Stimulated activated CD8-positive, alpha-beta memory T cell treated with anti-CD3 and anti-CD28 coated beads, Interleukin-4, amount 100 ng/mL, for 48 hours (primary cell): Measurements from ENCODE around the gene PRSS27.

ENCODE experiments used
- DNase-seq: peaks from one replicate; pipeline ENCODE4 v3.0.0-alpha.2; 2020

The PRSS27 gene

DNA sequence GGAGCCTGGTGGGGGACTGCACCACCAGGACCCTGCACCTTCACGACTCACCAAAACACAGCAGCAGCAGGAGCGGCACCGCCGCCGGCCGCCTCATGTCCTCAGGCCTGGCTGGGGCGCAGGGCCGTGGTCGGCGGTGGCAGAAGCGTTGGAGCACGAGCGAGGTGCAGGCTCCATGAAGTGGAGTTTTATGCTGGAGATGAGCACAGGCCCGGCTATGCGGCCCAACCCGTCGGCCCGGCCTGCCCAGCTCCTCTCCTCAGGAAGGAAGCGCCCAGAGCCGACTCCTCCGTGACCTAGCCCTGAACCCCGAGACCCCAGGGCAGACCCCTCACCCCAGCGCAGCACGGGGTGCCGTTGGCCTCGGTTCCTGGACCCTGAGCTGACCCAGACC is at the start of gene PRSS27:
Gene PRSS27, minus strand, starts transcription at position 161 of the 394 bp plus-strand sequence. Its CDS starts 64 bp downstream, at position 97.
- DNase-seq = no peak

DNA sequence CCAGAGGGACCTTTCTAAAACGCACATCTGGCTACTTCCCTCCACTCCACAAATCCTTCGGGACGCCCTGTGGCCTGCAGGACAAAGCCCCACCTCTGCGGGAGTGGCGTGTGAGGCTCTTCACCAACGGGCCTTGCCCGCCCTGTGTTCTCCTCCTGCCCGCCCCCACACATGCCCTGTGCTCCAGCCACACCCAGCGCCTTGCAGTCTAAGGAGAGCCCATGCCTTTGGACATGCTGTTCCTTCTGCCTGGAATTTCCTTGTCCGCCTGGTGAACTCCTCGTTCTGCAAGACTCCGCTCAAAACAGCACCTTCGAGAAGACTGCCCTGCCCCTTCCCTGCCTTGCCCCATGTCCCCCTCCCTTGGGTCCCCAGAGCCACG is 49.6 kb upstream of the PRSS27 start:
- no peak for DNase-seq

DNA sequence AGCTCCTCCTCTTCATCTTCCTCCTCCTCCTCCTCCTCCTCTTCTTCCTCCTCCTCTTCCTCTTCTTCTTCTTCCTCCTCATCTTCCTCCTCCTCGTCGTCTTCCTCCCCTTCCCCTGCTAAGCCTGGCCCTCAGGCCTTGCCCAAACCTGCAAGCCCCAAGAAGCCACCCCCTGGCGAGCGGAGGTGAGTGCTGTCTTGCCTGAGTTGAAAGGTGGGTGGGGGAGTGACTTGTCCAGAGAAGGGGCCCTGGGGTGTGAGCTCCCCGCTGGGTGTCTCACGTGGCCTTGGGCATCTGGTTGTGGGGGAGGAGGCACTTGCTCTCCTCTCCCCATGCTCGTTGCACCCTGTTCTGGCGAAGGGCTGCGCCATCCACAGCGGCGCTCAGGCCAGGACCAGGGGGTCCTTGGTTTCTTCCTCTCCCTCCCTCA is 49.1 kb upstream of the PRSS27 start:
- no peak for DNase-seq

DNA sequence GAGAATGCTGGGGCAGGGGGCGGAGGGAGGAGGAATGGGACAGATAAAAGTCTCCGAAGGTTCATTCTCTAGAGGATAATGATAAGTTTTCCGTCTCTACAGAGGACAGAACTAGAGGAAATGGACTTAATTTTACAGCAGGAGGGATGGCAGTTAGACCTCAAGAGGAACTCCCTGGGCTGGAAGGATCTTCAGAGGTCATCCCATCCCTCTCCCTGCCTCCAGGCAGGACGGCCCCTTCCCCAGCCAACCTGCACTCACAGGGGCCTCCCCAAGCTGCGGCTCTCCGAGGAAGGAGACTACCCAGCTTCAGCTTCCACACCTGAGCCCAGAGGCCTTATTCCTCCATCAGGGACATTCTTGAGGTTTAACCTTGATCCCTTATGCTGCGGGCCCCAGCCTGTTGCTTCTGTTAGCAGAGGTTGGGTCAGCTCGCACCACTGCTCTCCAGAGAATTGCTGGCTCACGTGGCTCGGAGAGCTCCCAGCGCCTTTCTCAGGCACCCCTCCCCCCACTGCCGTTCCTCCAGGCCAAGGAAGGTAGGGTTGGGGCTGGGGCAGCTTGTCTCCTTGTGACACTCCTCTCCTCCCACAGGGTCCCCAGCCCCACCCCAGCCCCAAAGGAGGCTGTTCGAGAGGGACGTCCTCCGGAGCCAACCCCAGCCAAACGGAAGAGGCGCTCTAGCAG is 48.5 kb upstream of the PRSS27 start:
- no peak for DNase-seq

DNA sequence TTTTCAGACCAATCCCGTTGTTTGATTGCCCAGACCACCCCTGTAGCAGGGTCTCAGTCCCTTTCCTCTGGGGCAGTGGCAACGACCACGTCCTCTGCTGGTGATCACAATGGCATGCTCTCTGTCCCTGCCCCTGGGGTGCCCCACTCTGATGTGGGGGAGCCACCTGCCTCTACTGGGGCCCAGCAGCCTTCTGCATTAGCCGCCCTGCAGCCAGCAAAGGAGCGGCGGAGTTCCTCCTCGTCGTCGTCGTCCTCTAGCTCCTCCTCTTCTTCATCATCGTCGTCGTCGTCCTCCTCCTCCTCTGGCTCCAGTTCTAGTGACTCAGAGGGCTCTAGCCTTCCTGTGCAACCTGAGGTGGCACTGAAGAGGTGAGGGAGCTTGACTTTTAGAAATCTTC is 47.9 kb upstream of the PRSS27 start:
- no peak for DNase-seq

DNA sequence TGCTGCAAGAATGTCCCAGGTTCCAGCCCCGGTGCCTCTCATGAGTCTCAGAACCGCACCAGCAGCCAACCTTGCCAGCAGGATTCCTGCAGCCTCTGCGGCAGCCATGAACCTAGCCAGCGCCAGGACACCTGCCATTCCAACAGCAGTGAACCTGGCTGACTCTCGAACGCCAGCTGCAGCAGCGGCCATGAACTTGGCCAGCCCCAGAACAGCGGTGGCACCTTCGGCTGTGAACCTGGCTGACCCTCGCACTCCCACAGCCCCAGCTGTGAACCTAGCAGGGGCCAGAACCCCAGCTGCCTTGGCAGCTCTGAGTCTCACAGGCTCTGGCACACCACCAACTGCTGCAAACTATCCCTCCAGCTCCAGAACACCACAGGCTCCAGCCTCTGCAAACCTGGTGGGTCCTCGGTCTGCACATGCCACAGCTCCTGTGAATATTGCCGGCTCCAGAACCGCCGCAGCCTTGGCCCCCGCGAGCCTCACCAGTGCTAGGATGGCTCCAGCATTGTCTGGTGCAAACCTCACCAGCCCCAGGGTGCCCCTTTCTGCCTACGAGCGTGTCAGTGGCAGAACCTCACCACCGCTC is 47.2 kb upstream of the PRSS27 start:
- no peak for DNase-seq

DNA sequence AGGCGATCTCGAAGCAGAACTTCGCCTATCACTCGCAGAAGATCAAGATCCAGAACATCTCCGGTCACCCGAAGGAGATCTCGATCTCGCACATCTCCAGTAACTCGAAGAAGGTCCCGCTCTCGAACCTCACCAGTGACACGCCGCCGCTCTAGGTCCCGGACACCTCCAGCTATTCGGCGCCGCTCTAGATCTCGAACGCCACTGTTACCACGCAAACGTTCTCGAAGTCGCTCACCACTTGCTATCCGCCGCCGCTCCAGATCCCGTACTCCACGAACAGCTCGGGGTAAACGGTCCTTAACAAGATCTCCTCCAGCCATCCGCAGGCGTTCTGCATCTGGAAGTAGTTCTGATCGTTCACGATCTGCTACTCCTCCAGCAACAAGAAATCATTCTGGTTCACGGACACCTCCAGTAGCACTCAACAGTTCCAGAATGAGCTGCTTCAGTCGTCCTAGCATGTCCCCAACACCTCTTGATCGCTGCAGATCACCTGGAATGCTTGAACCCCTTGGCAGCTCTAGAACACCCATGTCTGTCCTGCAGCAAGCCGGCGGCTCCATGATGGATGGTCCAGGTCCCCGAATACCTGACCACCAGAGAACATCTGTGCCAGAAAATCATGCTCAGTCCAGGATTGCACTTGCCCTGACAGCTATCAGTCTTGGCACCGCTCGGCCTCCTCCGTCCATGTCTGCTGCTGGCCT is 46.6 kb upstream of the PRSS27 start:
- DNase-seq = no peak

DNA sequence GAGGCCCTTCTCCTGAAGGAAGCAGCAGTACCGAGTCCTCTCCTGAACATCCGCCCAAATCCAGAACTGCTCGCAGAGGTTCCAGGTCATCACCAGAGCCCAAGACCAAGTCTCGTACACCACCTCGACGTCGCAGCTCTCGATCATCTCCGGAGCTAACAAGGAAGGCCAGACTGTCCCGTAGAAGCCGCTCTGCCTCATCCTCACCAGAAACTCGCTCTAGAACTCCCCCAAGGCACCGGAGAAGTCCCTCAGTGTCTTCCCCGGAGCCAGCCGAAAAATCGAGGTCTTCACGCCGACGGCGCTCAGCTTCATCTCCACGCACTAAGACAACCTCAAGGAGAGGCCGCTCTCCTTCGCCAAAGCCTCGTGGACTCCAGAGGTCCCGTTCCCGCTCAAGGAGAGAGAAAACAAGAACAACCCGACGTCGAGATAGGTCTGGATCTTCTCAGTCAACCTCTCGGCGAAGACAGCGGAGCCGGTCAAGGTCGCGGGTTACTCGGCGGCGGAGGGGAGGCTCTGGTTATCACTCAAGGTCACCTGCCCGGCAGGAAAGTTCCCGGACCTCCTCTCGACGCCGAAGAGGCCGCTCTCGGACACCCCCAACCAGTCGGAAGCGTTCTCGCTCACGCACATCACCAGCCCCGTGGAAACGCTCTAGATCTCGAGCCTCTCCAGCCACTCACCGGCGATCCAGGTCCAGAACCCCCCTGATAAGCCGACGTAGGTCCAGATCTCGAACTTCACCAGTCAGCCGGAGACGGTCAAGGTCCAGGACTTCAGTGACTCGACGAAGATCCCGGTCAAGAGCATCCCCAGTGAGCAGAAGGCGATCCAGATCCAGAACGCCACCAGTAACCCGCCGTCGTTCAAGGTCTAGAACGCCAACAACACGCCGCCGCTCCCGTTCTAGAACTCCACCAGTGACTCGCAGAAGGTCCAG is 45.7 kb upstream of the PRSS27 start:
- DNase-seq = no peak

DNA sequence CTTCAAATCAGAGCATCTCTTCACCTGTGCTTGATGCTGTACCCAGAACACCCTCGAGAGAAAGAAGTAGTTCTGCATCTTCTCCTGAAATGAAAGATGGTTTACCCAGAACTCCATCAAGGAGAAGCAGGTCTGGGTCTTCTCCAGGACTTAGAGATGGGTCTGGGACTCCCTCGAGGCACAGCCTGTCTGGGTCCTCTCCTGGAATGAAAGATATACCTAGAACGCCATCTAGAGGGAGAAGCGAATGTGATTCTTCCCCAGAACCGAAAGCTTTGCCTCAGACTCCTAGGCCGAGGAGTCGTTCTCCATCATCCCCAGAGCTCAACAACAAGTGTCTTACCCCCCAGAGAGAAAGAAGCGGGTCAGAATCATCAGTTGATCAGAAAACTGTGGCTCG is 44.7 kb upstream of the PRSS27 start:
- no peak for DNase-seq

DNA sequence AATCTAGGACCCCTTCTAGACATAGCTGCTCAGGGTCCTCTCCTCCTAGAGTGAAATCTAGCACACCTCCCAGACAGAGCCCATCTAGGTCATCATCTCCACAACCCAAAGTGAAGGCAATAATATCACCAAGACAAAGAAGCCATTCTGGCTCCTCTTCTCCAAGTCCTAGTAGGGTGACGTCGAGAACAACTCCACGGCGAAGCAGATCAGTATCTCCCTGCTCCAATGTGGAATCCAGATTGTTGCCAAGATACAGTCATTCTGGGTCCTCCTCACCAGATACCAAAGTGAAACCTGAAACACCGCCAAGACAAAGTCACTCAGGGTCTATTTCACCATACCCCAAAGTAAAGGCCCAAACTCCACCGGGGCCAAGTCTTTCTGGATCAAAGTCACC is 43.1 kb upstream of the PRSS27 start:
- DNase-seq = no peak

DNA sequence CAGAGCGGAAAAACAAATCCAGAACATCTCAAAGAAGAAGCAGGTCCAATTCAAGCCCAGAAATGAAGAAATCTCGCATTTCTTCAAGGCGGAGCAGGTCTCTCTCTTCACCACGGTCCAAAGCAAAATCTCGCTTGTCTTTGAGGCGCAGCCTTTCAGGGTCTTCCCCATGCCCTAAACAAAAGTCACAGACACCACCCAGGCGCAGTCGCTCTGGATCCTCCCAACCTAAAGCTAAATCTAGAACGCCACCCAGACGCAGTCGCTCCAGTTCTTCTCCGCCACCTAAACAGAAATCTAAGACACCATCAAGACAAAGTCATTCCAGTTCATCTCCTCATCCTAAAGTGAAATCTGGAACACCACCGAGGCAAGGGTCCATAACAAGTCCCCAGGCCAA is 42.7 kb upstream of the PRSS27 start:
- no peak for DNase-seq

DNA sequence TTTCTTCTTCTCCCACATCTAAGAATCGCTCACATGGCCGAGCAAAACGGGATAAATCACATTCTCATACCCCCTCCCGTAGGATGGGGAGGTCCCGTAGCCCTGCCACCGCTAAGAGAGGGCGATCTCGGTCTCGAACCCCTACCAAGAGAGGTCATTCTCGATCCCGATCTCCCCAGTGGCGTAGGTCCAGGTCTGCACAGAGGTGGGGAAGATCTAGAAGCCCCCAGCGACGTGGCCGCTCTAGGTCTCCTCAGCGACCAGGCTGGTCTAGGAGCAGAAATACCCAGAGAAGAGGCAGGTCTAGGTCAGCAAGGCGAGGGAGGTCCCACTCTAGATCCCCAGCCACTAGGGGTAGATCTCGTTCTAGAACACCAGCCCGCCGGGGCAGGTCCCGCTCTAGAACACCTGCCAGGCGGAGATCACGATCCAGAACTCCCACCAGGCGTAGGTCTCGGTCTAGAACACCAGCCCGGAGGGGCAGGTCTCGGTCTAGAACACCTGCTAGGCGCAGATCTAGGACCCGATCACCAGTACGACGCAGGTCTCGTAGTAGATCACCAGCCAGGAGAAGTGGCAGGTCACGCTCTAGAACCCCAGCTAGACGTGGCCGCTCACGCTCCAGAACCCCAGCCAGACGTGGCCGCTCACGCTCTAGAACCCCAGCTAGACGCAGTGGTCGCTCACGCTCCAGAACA is 42.0 kb upstream of the PRSS27 start:
- DNase-seq = no peak

DNA sequence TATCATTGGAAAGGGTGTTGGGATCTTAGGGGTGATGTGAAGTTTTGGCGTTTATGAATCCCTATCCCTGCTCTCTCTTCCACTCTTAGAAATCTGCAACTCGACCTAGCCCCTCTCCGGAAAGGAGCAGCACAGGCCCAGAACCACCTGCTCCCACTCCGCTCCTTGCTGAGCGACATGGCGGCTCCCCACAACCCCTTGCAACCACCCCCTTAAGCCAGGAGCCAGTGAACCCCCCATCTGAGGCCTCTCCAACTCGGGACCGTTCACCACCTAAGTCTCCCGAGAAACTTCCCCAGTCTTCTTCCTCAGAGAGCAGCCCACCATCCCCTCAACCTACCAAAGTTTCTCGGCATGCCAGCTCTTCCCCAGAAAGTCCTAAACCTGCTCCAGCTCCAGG is 41.4 kb upstream of the PRSS27 start:
- no peak for DNase-seq

DNA sequence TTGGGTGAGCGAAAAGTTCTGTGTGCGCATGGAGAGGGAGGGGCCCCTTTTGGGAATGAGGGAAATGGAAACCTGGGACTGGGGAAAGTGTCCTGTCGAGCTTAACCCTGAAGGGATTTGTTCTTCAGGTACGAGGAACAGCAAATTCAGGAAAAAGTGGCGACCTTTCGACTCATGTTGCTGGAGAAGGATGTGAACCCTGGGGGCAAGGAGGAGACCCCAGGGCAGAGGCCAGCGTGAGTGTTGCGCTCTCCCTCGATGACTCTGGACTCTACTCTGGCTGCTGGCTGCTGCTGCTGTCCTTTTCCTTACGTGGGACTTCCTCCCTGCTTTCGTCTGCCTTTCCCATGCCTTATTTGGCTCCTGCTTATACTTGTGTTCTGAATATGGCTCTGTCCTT is 37.3 kb upstream of the PRSS27 start:
- no peak for DNase-seq

DNA sequence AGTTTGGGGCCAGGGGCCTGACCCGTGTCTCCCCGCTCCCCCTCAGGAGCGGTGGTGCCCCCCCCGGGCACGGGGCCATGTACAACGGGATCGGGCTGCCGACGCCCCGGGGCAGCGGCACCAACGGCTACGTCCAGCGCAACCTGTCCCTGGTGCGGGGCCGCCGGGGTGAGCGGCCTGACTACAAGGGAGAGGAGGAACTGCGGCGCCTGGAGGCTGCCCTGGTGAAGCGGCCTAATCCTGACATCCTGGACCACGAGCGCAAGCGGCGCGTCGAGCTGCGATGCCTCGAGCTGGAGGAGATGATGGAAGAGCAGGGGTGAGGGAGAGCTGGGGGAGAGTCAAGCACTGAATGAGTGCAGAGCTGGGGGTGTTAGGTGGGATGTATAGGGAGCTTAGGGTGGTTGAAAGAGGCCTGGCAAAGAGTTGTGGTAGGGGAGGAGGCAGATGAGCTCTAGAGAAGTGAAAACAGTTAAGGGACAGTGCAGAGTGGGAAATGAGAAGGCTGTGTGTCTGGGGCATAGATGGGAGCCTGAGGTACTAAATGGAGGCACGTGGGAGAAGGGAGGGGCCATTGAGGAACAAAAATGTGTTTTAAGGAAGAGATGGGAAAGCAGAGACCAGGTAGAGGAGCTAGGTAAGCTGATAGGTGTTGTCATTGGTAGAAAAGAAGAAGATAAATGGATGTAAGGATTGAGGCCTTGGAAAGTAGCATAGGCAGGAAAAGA is 36.4 kb upstream of the PRSS27 start:
- DNase-seq = no peak

DNA sequence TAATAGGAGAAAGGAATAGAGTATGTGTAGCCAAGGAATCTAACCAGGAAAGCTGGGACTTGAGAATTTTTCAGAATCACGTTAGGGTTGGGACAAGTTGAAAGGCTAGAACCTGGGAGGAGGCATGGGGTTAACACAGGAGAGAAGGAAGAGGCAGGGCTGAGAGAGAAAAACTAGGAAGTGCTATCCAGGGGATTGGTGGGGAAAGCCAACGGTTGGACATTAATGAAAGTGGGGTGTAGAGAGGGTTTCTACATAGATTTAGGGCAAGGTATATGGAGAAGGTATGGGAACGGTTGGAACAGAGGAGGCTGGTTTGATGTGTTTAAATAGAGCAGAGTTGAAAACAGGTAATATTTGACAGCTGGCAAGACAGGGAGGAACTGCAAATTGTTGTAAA is 35.1 kb upstream of the PRSS27 start:
- no peak for DNase-seq

DNA sequence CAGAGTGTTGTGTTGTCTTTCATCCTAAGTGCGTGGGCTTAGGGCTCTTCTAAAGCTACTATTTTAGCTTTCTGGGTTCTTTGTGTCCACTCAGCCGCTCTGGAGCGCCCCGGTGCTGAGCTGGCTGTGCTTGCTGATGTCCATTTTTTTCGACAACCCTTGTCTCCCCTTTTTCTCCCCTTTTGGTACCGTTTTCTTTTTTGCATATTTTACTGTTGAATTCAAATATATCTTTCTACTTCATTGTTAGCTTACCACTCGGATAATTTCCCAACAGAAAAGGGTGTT is 33.7 kb upstream of the PRSS27 start:
- no peak for DNase-seq

DNA sequence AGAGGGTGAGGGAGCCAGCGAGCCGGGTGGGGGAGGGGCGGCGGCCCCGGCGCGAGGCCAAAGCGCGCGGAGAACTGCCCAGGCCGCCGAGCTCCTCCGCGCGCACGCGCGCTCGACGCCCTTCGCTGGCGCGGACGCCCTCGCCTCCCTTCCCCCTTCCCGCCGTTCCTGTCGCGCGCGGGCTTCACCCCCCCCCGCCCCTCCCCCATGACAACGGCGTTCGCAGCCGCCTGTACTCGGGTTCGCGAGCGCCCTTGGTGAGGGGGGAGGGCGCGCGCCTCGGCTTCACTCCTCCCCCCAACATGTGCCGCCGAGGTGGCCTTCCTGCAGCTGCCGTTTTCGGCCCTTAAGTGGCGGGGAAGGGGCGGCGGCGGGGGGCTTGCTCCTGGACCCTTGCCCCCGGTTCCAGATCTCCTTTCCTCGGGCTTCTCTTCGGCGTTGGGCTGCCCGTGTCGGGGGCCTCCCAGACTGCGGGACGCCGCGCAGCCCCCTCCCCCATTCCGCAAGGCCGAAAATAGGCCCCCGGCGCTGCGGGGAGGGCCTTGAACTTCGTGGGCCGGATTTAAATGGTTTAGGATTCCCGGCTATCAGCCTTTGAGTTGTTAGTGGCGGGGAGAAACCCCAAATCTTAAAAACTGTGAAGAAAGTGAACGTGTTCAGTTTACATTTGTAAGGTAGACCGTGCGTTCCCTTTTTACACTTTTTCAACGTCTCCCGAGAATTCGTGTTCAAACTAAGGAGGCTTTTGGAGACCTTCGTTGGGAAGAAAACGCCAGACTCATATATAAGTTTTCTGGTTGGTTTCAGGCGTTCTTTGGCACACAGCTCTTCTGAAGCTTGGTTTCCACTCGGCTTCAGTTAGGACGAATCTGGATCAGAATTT is 33.1 kb upstream of the PRSS27 start:
- peak; percentile 78 for DNase-seq

DNA sequence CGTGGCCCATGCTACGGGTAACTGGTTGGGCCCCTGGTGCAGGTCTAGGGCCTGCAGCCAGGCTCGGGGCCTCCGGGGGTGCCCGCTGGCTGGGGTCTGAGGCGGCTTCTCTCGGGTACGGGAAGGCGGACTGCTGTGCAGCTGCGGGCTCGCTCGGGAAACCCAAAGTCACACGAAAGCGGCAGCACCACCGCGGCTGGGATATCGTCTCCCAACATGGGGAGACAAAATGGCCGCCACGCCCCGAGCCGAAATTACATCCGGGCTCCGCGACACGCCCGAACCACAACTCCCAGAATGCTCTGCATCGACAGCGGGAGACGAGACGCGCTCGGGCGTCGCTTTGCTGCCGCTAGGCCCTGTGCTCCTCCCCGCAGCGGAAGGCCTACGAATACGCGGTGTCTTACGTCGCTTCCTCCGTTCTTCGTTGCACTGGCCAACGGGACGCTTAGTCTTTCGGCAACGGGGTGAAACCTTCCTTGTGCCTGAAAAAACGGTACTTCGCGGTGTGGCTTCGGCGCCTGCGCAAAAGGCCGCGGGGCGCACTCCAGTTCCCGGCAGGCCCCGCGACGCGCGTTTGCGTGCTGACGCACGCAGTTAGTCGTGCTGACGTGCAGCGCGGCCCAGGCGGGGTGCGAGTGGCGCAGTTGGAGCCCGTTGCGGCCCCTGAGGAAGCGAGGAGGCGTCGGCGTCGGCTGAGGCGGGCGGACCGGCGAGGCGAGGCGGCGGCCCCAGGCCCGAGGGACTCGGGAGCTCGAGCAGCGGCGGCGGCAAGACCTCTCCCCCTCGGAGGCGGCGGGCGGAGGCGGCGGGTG is 32.2 kb upstream of the PRSS27 start, which contains the start of gene SRRM2:
Gene SRRM2, plus strand, starts transcription at position 604 of the 815 bp plus-strand sequence. CDS start 3,727 bp downstream, outside the sequence.
- peak; percentile 96 for DNase-seq

DNA sequence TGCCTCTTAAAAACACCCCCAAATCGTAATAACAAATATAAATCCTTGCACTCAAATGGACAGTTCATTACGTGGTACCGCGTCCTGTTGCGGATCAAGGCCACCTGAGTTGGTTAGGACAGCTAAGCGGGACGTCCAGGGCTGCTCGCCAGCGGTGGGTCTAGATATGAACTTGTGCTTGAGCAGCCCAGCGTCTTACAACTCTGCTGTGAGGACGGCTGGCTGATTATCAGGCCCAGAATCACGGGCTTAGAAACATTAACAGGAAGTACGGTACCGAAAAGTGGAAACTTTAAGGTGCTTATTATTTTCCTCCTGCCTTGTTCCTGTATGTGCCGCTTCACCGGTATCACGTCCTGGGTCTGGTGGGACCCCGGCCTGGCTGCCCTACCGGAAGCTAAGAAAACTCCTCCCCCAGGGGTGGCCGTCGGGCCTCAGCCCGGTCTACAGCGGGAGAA is 31.6 kb upstream of the PRSS27 start:
- no peak for DNase-seq
